NOMO-1 treated with dmso at 0.1 percent for 144 hours (cell line): ENCODE measurements around the gene UPK1A.
"Not testable (repeated sequence)": the region's sequence is repeated elsewhere in the genome, so short reads cannot be mapped to it uniquely, and the experiment has no call there.

ENCODE experiments used
- DNase-seq: peaks from one replicate; lab custom pipeline; 2025; ENCODE audit not compliant: unreplicated experiment; lab: John Stamatoyannopoulos, UW

Gene UPK1A

GRCh38 chr19:35716801-35717664, 50.7 kb downstream of the UPK1A start:
- peak; percentile 96 for DNase-seq

DNA sequence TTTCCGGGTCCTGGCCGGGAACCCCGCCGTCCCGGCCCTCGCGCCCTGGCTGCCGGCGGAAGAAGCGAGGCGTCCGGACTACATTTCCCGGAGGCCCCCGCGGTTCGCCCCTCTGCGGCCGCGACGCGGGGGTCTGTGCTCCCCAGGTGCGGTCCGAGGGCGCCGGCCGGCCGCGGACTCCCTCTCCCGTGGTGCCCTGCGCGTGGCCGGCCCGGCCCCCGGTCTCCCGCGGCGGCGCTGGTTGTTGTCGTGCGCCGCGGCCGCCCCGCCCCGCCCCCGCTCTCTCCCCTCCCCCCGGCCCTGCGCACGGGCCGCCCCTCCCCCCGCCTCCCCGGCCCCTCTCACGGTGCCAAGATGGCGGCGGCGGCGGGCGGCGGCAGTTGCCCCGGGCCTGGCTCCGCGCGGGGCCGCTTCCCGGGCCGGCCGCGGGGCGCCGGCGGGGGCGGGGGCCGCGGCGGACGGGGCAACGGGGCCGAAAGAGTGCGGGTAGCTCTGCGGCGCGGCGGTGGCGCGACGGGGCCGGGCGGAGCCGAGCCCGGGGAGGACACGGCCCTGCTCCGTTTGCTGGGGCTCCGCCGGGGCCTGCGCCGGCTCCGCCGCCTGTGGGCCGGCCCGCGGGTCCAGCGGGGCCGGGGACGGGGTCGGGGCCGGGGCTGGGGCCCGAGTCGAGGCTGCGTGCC, 51.5 kb downstream of the UPK1A start, which contains the start of gene KMT2B:
TSS of gene KMT2B (plus strand) at position 339 of the 680 bp plus-strand sequence. CDS start at position 355, 16 bp downstream.
- no peak for DNase-seq

DNA sequence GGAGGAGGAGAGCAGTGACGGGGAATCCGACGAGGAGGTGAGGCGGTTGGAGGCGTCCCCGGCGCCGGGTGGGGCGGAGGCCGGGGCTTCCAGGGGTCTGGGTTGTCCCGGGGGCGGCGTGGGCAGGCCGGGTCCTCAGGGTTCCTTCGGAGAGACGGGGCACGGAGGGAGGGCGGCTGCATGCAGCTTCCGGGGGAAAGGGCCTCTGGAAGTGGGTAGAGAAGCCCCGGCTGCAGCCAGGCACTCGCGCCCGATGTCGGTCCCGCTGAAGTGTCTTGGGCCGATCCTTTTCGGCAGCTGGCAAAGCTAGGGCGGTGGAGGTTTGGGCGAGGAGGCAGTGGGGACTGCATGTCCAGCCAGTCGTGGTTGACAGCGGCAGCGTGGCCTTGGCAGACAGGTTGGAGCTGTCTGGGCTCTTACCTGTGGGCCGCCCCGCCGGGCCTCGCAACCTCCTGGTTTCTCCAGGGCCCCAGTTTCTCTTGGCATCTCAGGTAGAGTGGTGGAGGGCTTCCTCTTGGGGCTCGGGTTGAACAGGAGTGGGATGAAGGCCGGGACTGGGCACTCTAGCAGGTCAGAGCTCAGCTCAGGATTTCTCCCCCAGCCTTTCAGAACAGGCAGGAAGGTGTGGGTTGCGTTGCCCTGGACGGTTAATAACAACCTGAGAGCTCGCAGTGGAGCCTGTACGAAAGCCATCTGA, 52.2 kb downstream of the UPK1A start:
- no peak for DNase-seq

DNA sequence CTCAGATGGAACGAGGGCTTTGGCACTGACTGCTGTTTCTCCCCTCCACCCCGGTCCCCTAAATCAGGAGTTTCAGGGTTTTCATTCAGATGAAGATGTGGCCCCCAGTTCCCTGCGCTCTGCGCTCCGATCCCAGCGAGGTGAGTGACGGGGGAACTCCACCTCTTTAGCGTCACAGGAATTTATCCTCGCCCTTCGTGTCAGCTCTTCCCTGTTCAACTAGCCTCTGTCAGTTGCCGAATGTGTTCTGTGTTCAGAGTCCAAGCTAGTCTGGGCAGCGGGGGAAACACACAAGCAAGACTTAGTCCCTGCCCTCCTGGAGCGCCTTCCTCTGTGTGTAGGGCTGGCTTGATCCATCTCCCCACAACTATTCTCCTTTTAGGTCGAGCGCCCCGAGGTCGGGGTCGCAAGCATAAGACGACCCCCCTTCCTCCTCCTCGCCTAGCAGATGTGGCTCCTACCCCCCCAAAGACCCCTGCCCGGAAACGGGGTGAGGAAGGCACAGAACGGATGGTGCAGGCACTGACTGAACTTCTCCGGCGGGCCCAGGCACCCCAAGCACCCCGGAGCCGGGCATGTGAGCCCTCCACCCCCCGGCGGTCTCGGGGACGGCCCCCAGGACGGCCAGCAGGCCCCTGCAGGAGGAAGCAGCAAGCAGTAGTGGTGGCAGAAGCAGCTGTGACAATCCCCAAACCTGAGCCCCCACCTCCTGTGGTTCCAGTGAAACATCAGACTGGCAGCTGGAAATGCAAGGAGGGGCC, 53.3 kb downstream of the UPK1A start:
- no peak for DNase-seq

DNA sequence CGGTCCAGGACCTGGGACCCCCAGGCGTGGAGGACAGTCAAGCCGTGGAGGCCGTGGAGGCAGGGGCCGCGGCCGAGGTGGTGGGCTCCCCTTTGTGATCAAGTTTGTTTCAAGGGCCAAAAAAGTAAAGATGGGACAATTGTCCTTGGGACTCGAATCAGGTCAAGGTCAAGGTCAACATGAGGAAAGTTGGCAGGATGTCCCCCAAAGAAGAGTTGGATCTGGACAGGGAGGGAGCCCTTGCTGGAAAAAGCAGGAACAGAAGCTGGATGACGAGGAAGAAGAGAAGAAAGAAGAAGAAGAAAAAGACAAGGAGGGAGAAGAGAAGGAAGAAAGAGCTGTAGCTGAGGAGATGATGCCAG, 53.8 kb downstream of the UPK1A start:
- DNase-seq = no peak

DNA sequence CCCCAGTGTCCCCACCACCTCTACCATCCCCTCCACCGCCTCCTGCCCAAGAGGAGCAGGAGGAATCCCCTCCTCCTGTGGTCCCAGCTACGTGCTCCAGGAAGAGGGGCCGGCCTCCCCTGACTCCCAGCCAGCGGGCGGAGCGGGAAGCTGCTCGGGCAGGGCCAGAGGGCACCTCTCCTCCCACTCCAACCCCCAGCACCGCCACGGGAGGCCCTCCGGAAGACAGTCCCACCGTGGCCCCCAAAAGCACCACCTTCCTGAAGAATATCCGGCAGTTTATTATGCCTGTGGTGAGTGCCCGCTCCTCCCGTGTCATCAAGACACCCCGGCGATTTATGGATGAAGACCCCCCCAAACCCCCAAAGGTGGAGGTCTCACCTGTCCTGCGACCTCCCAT, 54.3 kb downstream of the UPK1A start:
- no peak for DNase-seq

- DNase-seq = no peak
Measured at GRCh38 chr19:35721374-35721773, 55.1 kb downstream of the UPK1A start.

- no peak for DNase-seq
Measured at GRCh38 chr19:35722461-35722860, 56.1 kb downstream of the UPK1A start.

DNA sequence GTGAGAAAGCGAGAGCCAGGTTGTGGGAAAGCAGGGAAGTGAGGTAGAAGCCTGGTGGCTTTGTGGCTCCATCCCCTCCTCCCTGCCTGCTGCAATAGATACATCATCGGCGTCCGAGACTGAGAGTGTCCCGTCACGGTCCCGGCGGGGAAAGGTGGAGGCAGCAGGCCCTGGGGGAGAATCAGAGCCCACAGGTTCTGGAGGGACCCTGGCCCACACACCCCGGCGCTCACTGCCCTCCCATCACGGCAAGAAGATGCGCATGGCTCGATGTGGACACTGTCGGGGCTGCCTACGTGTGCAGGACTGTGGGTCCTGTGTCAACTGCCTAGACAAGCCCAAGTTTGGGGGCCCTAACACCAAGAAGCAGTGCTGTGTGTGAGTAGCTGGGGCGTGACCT, 56.6 kb downstream of the UPK1A start:
- no peak for DNase-seq

GRCh38 chr19:35723671-35724070, 57.4 kb downstream of the UPK1A start:
- no peak for DNase-seq

DNA sequence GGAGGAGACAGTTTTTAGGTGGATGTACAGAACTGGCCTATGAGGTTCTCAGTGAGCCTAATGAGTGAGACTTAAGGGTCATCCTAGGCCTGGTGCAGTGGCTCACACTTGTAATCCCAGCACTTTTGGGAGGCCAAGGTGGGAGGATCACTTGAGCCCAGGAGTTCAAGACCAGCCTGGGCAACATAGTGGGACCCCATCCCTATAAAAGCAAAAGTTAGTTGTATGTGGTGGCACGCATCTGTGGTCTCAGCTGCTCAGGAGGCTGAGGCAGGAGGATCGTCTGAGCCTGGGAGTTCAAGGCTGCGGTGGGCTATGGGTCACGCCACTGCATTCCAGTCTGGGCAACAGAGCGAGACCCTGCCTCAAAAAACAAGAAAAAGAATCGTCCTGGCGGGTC, 57.8 kb downstream of the UPK1A start:
- not testable (repeated sequence) for DNase-seq

DNA sequence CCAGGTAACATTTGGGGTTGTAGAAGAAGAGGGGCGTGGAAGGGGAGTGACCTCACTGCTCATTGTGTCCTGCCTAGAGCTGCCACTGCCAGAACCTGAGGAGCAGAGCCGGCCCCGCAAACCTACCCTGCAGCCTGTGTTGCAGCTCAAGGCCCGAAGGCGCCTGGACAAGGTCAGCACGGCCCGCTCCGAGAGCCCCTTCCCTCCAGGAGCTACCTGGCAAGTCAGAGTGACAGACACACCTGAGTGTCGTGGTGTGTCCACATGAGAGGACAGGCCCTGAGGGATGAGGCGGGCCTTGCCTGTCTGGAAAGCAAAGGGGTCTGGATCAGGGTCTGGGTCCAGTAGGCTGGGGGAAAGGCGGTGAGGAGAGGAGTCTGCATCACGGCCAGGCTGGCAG, 58.2 kb downstream of the UPK1A start:
- no peak for DNase-seq

- DNase-seq = no peak
Measured at GRCh38 chr19:35725216-35725861, 59.0 kb downstream of the UPK1A start.

- no peak for DNase-seq
Measured at GRCh38 chr19:35727053-35727955, 61.0 kb downstream of the UPK1A start.
